Activated naive CD4-positive, alpha-beta T cell treated with anti-CD3 and anti-CD28 coated beads for 36 hours (primary cell): ENCODE results near the gene CIAO3. TPM values are rescaled to one million over a fixed set of nuclear protein-coding genes. Genes with fewer than 3 reads are reported as not detected.

Source experiments
- CTCF ChIA-PET: fragments of 350-600 bp; sonication (Branson Sonifier 250); formaldehyde crosslinking; loops from one replicate; lab custom pipeline; 2021; ENCODE audit warnings: antibody characterized with exemption; lab: Charles Lee
- DNase-seq: peaks from one replicate; pipeline ENCODE4 v3.0.0-alpha.2; 2020
- H3K27ac Mint-ChIP-seq: one replicate; pipeline ENCODE4 v1.8.0; 2021; ENCODE audit warnings: mild to moderate bottlenecking, mixed read lengths
- H3K27me3 Mint-ChIP-seq: one replicate; pipeline ENCODE4 v1.8.0; 2021; ENCODE audit warnings: low read depth, mixed read lengths
- H3K36me3 Mint-ChIP-seq: one replicate; pipeline ENCODE4 v1.8.0; 2021; ENCODE audit warnings: low read depth, mixed read lengths
- H3K4me1 Mint-ChIP-seq: one replicate; pipeline ENCODE4 v1.8.0; 2021; ENCODE audit warnings: low read depth, mixed read lengths
- H3K4me3 Mint-ChIP-seq: one replicate; pipeline ENCODE4 v1.8.0; 2021; ENCODE audit warnings: mild to moderate bottlenecking, moderate library complexity, mixed read lengths
- H3K9me3 Mint-ChIP-seq: one replicate; pipeline ENCODE4 v1.8.0; 2021; ENCODE audit warnings: mixed read lengths
- intact Hi-C: fragments of 100-400 bp; cut with micrococcal nuclease; formaldehyde crosslinking; loops from one replicate; pipeline ENCODE4 v1.15.1; 2023
- total RNA-seq, 2 experiments: library from RNA; stranded (reverse); gene quantifications; one replicate each; pipeline ENCODE4 v1.2.3, GENCODE V29; 2021

Gene CIAO3
- total RNA-seq, 2 experiments from 2014 or later: 32.7 to 34.3 TPM

GRCh38 chr16:774086-775001, 33.5 kb upstream of the CIAO3 start:
- Mint-ChIP-seq H3K27ac (no peak overlapping the region), H3K4me1 (no peaks in the 10 kb centered on the region), H3K27me3 (peaks cover 10% of the 10 kb centered on the region), H3K4me3 (no peak overlapping the region), H3K36me3 (no peaks in the 10 kb centered on the region), H3K9me3 (no peaks in the 10 kb centered on the region)
- CTCF ChIA-PET: no interaction called here
- intact Hi-C loops: no loop called here
- no peak for DNase-seq

DNA sequence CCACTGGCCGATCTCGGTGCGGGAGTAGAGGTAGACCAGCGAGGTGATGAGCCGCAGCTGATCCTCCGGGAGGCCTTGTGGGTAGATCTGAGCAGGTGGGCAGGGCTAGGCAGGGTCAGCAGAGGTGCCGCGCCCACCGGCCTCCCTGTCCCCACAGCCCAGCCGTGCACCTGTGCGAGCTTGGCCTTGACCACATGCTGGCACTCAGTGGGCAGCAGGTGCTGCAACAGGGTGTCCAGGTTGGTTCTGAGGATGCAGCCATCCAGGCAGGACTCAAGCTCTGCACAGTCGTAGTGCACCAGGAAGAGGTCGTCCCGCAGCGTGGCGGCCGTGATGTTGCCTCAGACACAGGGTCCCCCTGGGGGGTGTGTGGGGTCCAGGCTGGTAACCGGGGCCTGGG, 32.2 kb upstream of the CIAO3 start:
- Mint-ChIP-seq H3K27me3 (peaks cover 10% of the 10 kb centered on the region), H3K4me1 (no peaks in the 10 kb centered on the region), H3K4me3 (no peak overlapping the region), H3K27ac (no peak overlapping the region), H3K9me3 (no peaks in the 10 kb centered on the region), H3K36me3 (no peaks in the 10 kb centered on the region)
- no peak for DNase-seq
- CTCF ChIA-PET: interaction anchor here (0.6 to 1.3 kb wide), 3 partner anchors 61 to 349 kb away, joined by 3 to 4 read pairs (median 3); no protein-coding TSS in a partner anchor
- intact Hi-C loops: no loop called here

DNA sequence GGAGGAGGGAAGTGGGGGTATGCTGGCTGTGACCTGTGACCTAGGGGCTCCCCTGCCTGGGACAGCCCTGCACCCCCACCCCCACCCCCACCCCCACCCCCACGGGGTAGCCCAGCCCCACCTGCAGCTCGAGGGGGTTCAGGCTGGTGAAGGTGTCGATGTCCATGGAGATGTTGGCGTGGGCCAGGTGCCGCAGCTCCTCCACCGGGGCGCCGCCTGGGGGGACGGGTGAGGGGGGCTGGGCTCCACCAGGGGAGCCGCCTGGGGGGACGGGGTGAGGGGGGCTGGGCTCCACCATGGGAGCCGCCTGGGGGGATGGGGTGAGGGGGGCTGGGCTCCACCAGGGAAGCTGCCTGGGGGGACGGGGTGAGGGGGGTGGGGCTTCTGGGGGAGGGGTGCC, 29.6 kb upstream of the CIAO3 start:
- intact Hi-C loops: no loop called here

DNA sequence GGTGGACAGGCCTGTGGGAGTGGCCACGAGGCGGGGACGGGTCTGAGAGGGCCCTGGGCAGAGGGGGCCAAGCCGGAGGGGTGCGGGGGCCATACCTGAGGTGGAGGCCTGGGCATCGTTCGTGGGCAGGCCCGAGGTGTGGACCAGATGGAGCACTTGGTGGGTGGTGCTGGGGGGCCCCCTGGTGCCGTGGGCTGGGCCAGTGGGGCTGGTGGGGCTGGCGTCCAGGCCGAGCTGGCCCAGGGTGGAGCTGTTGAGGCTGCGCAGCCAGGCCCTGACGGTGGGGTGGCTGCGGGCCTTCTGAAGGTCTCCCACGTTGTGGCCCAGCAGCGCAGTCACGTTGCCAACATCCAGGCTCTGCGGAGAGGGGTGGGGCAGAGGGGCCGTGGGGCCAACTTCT, 29.1 kb upstream of the CIAO3 start:
- Mint-ChIP-seq H3K36me3 (no peaks in the 10 kb centered on the region), H3K9me3 (no peaks in the 10 kb centered on the region), H3K4me1 (no peaks in the 10 kb centered on the region), H3K27ac (no peak overlapping the region), H3K4me3 (no peak overlapping the region), H3K27me3 (peaks cover 6% of the 10 kb centered on the region)
- intact Hi-C loops: no loop called here
- no peak for DNase-seq
- CTCF ChIA-PET: no interaction called here

More for the DNA sequence above, 29.6 kb upstream of the CIAO3 start:
- Mint-ChIP-seq H3K27ac (no peak overlapping the region), H3K9me3 (no peaks in the 10 kb centered on the region), H3K4me3 (no peak overlapping the region), H3K4me1 (no peaks in the 10 kb centered on the region), H3K36me3 (no peaks in the 10 kb centered on the region), H3K27me3 (peaks cover 6% of the 10 kb centered on the region)
- DNase-seq: no peak
- CTCF ChIA-PET: no interaction called here

- intact Hi-C loops: no loop called here
Measured at GRCh38 chr16:769184-769784, 28.5 kb upstream of the CIAO3 start.

GRCh38 chr16:768428-768827, 27.6 kb upstream of the CIAO3 start:
- no peak overlapping the region for H3K27ac Mint-ChIP-seq
- CTCF ChIA-PET: no interaction called here
- no peaks in the 10 kb centered on the region for H3K9me3 Mint-ChIP-seq
- H3K36me3 Mint-ChIP-seq: no peaks in the 10 kb centered on the region
- no peaks in the 10 kb centered on the region for H3K4me1 Mint-ChIP-seq
- peaks cover 6% of the 10 kb centered on the region for H3K27me3 Mint-ChIP-seq
- DNase-seq: no peak
- intact Hi-C loops: no loop called here
- H3K4me3 Mint-ChIP-seq: no peak overlapping the region

More at GRCh38 chr16:769184-769784, 28.5 kb upstream of the CIAO3 start:
- CTCF ChIA-PET: no interaction called here
- H3K4me3 Mint-ChIP-seq: no peak overlapping the region
- no peak overlapping the region for H3K27ac Mint-ChIP-seq
- no peak for DNase-seq
- no peaks in the 10 kb centered on the region for H3K9me3 Mint-ChIP-seq
- no peaks in the 10 kb centered on the region for H3K36me3 Mint-ChIP-seq
- peaks cover 6% of the 10 kb centered on the region for H3K27me3 Mint-ChIP-seq
- H3K4me1 Mint-ChIP-seq: no peaks in the 10 kb centered on the region

GRCh38 chr16:767743-768235, 27.0 kb upstream of the CIAO3 start:
- Mint-ChIP-seq H3K36me3 (no peaks in the 10 kb centered on the region), H3K27me3 (peaks cover 6% of the 10 kb centered on the region), H3K27ac (no peak overlapping the region), H3K4me1 (no peaks in the 10 kb centered on the region), H3K9me3 (no peaks in the 10 kb centered on the region), H3K4me3 (no peak overlapping the region)
- DNase-seq: no peak
- CTCF ChIA-PET: no interaction called here
- intact Hi-C loops: no loop called here

DNA sequence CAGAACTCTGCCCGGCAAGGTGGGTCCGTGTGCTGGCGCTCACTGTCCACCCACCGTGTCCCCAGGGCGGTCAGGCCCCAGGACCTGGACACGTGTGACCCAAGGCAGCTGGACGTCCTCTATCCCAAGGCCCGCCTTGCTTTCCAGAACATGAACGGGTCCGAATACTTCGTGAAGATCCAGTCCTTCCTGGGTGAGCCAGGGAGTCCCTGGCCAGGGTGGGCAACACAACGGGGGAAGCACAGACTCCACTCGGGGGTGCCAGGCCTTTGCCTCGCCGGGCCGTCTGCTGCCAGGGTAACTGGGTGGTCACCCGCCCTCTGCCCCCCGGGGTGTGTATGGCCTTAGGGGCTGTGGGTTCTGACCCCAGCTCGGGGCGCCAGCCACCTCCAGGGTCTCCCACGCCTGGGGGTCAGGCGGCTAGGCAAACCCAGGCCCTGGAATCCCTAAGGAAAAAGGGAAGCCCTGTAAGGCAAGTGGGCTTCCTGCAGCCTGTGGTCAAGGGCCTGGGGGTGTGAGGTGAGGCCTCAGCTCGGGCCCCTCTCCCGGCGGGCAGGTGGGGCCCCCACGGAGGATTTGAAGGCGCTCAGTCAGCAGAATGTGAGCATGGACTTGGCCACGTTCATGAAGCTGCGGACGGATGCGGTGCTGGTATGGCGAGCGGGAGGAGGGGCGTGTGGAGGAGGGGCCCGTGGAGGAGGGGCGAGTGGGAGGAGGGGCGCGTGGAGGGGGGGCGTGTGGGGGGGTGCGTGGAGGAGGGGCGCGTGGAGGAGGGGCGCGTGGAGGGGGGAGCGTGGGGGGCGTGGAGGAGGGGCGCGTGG, 26.2 kb upstream of the CIAO3 start:
- Mint-ChIP-seq H3K4me3 (no peak overlapping the region), H3K9me3 (no peaks in the 10 kb centered on the region), H3K4me1 (no peaks in the 10 kb centered on the region), H3K36me3 (no peaks in the 10 kb centered on the region), H3K27me3 (peaks cover 6% of the 10 kb centered on the region), H3K27ac (no peak overlapping the region)
- CTCF ChIA-PET: no interaction called here
- DNase-seq: no peak
- intact Hi-C loops: no loop called here

DNA sequence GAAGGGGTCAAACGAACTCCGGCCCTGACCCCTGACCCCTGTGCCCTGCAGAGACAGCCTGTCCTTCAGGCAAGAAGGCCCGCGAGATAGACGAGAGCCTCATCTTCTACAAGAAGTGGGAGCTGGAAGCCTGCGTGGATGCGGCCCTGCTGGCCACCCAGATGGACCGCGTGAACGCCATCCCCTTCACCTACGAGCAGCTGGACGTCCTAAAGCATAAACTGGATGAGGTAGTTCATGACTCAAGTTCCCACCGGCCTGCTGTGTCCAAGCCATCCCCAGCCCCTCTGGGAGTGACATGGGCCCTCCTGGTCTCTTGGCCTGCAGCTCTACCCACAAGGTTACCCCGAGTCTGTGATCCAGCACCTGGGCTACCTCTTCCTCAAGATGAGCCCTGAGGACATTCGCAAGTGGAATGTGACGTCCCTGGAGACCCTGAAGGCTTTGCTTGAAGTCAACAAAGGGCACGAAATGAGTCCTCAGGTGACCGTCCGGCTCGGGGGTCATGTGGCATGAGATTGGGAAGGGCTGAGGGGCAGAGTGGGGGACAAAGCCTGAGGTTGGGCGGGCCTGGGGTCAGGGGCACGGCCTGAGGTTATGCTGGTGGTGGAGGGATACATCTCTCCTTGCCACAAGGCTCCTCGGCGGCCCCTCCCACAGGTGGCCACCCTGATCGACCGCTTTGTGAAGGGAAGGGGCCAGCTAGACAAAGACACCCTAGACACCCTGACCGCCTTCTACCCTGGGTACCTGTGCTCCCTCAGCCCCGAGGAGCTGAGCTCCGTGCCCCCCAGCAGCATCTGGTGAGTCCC, 25.4 kb upstream of the CIAO3 start:
- no peaks in the 10 kb centered on the region for H3K36me3 Mint-ChIP-seq
- intact Hi-C loops: no loop called here
- H3K27me3 Mint-ChIP-seq: peaks cover 3% of the 10 kb centered on the region
- no peaks in the 10 kb centered on the region for H3K4me1 Mint-ChIP-seq
- H3K9me3 Mint-ChIP-seq: no peaks in the 10 kb centered on the region
- CTCF ChIA-PET: interaction anchor here (1.0 kb wide), 1 partner anchor 14 kb away, joined by 3 read pairs; no protein-coding TSS in a partner anchor
- no peak overlapping the region for H3K27ac Mint-ChIP-seq
- no peak overlapping the region for H3K4me3 Mint-ChIP-seq
- no peak for DNase-seq

DNA sequence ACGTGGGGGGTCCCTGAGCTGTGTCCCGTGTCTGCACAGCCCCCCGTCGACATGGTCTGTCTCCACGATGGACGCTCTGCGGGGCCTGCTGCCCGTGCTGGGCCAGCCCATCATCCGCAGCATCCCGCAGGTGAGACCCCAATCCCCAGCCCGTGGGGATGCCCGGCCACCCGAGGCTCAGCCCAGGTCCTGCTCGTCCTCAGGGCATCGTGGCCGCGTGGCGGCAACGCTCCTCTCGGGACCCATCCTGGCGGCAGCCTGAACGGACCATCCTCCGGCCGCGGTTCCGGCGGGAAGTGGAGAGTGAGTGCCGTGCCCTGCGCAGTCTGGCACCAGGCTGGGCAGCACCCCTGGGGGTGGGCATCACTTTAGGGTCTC, 24.7 kb upstream of the CIAO3 start:
- intact Hi-C loops: no loop called here
- Mint-ChIP-seq H3K36me3 (no peaks in the 10 kb centered on the region), H3K27ac (no peak overlapping the region), H3K27me3 (no peaks in the 10 kb centered on the region), H3K9me3 (no peaks in the 10 kb centered on the region), H3K4me3 (no peak overlapping the region), H3K4me1 (no peaks in the 10 kb centered on the region)
- CTCF ChIA-PET: interaction anchor here (1.0 kb wide), 1 partner anchor 15 kb away, joined by 3 read pairs; no protein-coding TSS in a partner anchor
- no peak for DNase-seq

GRCh38 chr16:764848-765487, 24.2 kb upstream of the CIAO3 start:
- H3K9me3 Mint-ChIP-seq: no peaks in the 10 kb centered on the region
- CTCF ChIA-PET: no interaction called here
- no peak for DNase-seq
- H3K27ac Mint-ChIP-seq: no peak overlapping the region
- intact Hi-C loops: no loop called here
- H3K36me3 Mint-ChIP-seq: no peaks in the 10 kb centered on the region
- no peaks in the 10 kb centered on the region for H3K4me1 Mint-ChIP-seq
- H3K4me3 Mint-ChIP-seq: no peak overlapping the region
- H3K27me3 Mint-ChIP-seq: no peaks in the 10 kb centered on the region
